Fibroblast of lung (primary cell): ENCODE measurements around the gene ST13. TPM values are rescaled to one million over a fixed set of nuclear protein-coding genes. Genes with fewer than 3 reads are reported as not detected.

Source experiments
- DNase-seq, 2 donors: peaks; one replicate each; pipeline versions ENCODE4 v3.0.0 to v3.0.0-alpha.2; 2010; ENCODE audit warnings: low read depth in 2 of 2
- H2AFZ ChIP-seq: 2 replicates; pipeline ENCODE4 v1.5.1; 2012; ENCODE audit warnings: low read length, control low read depth, inconsistent platforms
- H3K27ac ChIP-seq: 2 replicates; pipeline ENCODE4 v1.5.1; 2011; ENCODE audit warnings: low read length, control low read depth; ENCODE audit not compliant: insufficient read depth
- H3K27me3 ChIP-seq: 2 replicates; pipeline ENCODE4 v1.5.1; 2011; ENCODE audit warnings: mild to moderate bottlenecking, low read length; ENCODE audit not compliant: control insufficient read depth, insufficient read depth
- H3K36me3 ChIP-seq: 2 replicates; pipeline ENCODE4 v1.5.1; 2011; ENCODE audit warnings: low read length; ENCODE audit not compliant: control insufficient read depth, insufficient read depth
- H3K4me1 ChIP-seq: 2 replicates; pipeline ENCODE4 v1.5.1; 2011; ENCODE audit warnings: low read length; ENCODE audit not compliant: control insufficient read depth, insufficient read depth; ENCODE audit errors: extremely low read depth
- H3K4me2 ChIP-seq: 2 replicates; pipeline ENCODE4 v1.5.1; 2011; ENCODE audit warnings: low read length, control low read depth; ENCODE audit not compliant: insufficient read depth; ENCODE audit errors: extremely low read depth
- H3K4me3 ChIP-seq, 4 experiments: fragments of 200-600 bp in 1 of 4; sonication (generic) in 1 of 4; replicated peaks in 1 of 4; 2 replicates each; pipeline ENCODE4 v1.5.1; 2011 to 2016; ENCODE audit warnings: low read length in 4 of 4, low read depth in 3 of 4, mild to moderate bottlenecking in 3 of 4, control low read depth in 2 of 4, inconsistent platforms in 1 of 4, mixed read lengths in 1 of 4; ENCODE audit not compliant: insufficient read depth in 1 of 4; ENCODE audit errors: control extremely low read depth in 1 of 4
- H3K79me2 ChIP-seq: 2 replicates; pipeline ENCODE4 v1.5.1; 2012; ENCODE audit warnings: mild to moderate bottlenecking, low read length, inconsistent platforms; ENCODE audit not compliant: control insufficient read depth, insufficient read depth
- H3K9ac ChIP-seq: 2 replicates; pipeline ENCODE4 v1.5.1; 2011; ENCODE audit warnings: mild to moderate bottlenecking, low read length, control low read depth; ENCODE audit not compliant: insufficient read depth
- H3K9me3 ChIP-seq: 2 replicates; pipeline ENCODE4 v1.5.1; 2012; ENCODE audit warnings: low read depth, low read length; ENCODE audit not compliant: control insufficient read depth, insufficient read depth
- H4K20me1 ChIP-seq: 2 replicates; pipeline ENCODE4 v1.5.1; 2011; ENCODE audit warnings: low read length; ENCODE audit not compliant: control insufficient read depth, insufficient read depth; ENCODE audit errors: extremely low read depth
- CTCF ChIP-seq, 2 donors: IDR thresholded peaks in 1 of 2; conservative IDR thresholded peaks in 1 of 2; 1 replicate in 1 of 2; 2 replicates in 1 of 2; pipeline ENCODE4 v1.5.1; 2011 to 2012; ENCODE audit warnings: low read length in 2 of 2, control low read depth in 1 of 2, inconsistent platforms in 1 of 2, low read depth in 1 of 2, mild to moderate bottlenecking in 1 of 2
- EZH2 ChIP-seq: IDR thresholded peaks from 2 replicates; pipeline ENCODE4 v1.5.1; 2012; ENCODE audit warnings: low read length, control low read depth, mild to moderate bottlenecking; ENCODE audit errors: missing control alignments
- polyA plus RNA-seq, 2 donors: library from polyadenylated mRNA; depleted of rRNA in 1 of 2; stranded (reverse) in 1 of 2; unstranded in 1 of 2; fragments of >200 nt; gene quantifications; 2 replicates each; pipeline ENCODE4 v1.2.1, GENCODE V29; 2011 to 2012; ENCODE audit warnings: missing spikeins in 1 of 2
- total RNA-seq: library from RNA; depleted of rRNA; stranded (reverse); fragments of >200 nt; gene quantifications from 2 replicates; pipeline ENCODE4 v1.2.1, GENCODE V29; 2014

ST13 gene
- total and polyA plus RNA-seq, 2 donors (not counting 1 experiment from before 2014, with no cell fraction given): 239 to 266 TPM

DNA sequence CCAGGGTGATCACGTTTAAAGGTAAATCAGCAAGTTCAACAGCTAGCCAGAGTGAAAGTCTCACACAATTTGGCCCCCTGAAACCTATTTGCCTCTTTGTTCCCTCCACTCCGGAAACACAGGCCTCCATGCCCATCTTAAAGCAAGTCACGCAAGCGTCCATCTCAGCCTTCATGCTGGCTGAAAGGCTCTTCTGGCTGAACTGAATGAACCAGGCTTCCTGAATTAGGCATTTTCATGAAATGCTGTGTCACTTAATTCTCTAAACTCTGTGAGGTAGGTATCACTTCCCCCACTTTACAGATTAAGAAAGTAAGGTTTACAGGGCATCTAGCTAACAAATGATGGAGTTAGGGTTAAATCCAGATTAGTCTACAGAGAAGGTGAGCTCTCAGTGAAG is 38.7 kb downstream of the ST13 start:
- Histone ChIP-seq H3K27me3 (no peaks in the 10 kb centered on the region), H3K79me2 (peaks cover 35% of the 10 kb centered on the region), H3K4me2 (peak overlapping the region; percentile 79), H3K27ac (no peak overlapping the region), H3K4me3 (peak overlapping the region in 2 of 4 experiments; percentile 93 to 99), H3K4me1 (peaks cover 4% of the 10 kb centered on the region), H2AFZ (no peak overlapping the region), H3K36me3 (no peaks in the 10 kb centered on the region), H3K9me3 (no peaks in the 10 kb centered on the region), H4K20me1 (no peaks in the 10 kb centered on the region), H3K9ac (no peak overlapping the region)
- no peak for DNase-seq
- TF ChIP-seq CTCF (conservative IDR thresholded peaks at IDR 0.05 in 1 of 2, IDR thresholded peaks at IDR 0.05 in 1 of 2; ENCODE audit: low read depth in 1 of 2, low read length in 2 of 2) (no peak), EZH2 (no peak)

DNA sequence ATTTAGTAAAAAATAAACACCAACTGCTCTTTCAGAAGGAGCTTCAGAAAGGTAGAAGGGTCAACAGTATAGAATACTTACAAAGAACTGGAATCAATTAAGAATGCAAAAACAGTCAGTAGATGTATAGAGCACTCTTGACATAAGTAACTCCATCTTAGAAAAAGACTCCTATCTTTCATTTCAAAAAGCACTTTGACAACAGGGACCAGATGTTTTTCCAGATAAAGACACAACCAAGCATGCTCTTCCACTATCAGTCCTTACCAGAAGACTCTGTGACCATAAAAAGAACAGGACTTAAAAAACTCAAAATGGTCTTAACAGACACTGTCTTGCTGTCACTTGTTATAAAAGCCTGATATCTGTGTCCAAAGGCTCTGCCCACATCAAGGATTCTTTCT is 42.5 kb downstream of the ST13 start:
- H3K9ac ChIP-seq: no peak overlapping the region
- H3K4me1 ChIP-seq: peaks cover 2% of the 10 kb centered on the region
- DNase-seq: no peak
- H3K4me3 ChIP-seq: no peak overlapping the region
- no peak overlapping the region for H3K27ac ChIP-seq
- H3K4me2 ChIP-seq: no peak overlapping the region
- no peak for TF ChIP-seq CTCF (conservative IDR thresholded peaks at IDR 0.05 in 1 of 2, IDR thresholded peaks at IDR 0.05 in 1 of 2; ENCODE audit: low read depth in 1 of 2, low read length in 2 of 2)
- no peak for TF ChIP-seq EZH2
- no peaks in the 10 kb centered on the region for H3K36me3 ChIP-seq
- no peaks in the 10 kb centered on the region for H3K27me3 ChIP-seq
- H2AFZ ChIP-seq: no peak overlapping the region
- no peaks in the 10 kb centered on the region for H3K9me3 ChIP-seq
- no peaks in the 10 kb centered on the region for H4K20me1 ChIP-seq
- peaks cover 42% of the 10 kb centered on the region for H3K79me2 ChIP-seq

GRCh38 chr22:40808018-40808841 is 48.2 kb downstream of the ST13 start:
- H3K9ac ChIP-seq: no peak overlapping the region
- DNase-seq: peak in 1 of 2 donors; percentile 11
- TF ChIP-seq EZH2: no peak
- TF ChIP-seq CTCF (conservative IDR thresholded peaks at IDR 0.05 in 1 of 2, IDR thresholded peaks at IDR 0.05 in 1 of 2; ENCODE audit: low read depth in 1 of 2, low read length in 2 of 2): no peak
- H3K27me3 ChIP-seq: no peaks in the 10 kb centered on the region
- H3K4me3 ChIP-seq: no peak overlapping the region
- no peak overlapping the region for H2AFZ ChIP-seq
- no peak overlapping the region for H3K27ac ChIP-seq
- no peak overlapping the region for H3K4me2 ChIP-seq
- H3K9me3 ChIP-seq: no peaks in the 10 kb centered on the region
- H3K4me1 ChIP-seq: no peaks in the 10 kb centered on the region
- H3K79me2 ChIP-seq: peaks cover 17% of the 10 kb centered on the region
- no peaks in the 10 kb centered on the region for H4K20me1 ChIP-seq
- no peaks in the 10 kb centered on the region for H3K36me3 ChIP-seq
